Femur (tissue), 1 donor: Measurements from ENCODE around the gene CASP10.
"Not testable (repeated sequence)": the region's sequence is repeated elsewhere in the genome, so short reads cannot be mapped to it uniquely, and the experiment has no call there.

ENCODE experiments used
- DNase-seq: peaks from one replicate; pipeline ENCODE4 v3.0.0-alpha.2; 2017

Gene CASP10

DNA sequence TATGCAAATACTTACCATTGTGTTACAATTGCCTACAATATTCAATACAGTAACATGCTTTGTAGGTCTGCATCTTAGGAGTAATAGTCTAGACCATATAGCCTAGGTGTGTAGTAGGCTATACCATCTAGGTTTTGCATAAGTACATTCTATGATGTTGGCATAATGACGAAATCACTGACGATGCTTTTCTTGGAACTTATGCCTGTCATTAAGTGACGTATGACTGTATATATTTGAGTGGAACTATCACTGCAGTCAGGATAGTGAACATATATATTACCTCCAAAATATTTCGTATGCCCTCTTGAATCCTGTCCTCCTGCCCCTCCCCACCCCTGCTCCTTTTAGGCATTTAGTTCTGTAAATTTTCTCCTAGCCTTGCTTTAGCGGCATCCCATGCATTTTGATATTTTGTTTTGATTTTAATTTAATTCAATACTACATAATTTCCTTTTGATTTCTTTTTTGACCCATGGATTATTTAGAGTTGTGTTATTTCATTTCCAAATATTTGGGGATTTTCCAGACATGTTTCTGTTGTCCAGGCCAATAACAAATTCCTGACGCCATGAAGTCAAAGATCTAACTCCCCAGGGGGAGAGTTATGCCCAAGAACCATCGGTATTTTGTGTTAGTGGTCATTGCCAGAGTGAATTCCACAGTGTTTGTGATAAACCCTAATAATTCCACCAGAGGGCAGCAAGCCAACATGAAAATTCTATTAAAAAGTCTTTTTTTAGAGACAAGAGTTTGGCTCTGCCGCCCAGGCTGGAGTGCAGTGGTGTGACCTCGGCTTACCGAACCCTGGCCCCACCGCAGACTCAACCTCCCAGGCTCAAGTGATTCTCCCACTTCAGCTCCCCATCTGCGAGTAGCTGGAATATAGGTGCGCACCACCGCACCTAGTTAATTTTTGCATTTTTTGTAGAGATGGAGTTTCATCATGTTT lies 53.2 kb downstream of the CASP10 start:
- DNase-seq: peak; percentile 68

DNA sequence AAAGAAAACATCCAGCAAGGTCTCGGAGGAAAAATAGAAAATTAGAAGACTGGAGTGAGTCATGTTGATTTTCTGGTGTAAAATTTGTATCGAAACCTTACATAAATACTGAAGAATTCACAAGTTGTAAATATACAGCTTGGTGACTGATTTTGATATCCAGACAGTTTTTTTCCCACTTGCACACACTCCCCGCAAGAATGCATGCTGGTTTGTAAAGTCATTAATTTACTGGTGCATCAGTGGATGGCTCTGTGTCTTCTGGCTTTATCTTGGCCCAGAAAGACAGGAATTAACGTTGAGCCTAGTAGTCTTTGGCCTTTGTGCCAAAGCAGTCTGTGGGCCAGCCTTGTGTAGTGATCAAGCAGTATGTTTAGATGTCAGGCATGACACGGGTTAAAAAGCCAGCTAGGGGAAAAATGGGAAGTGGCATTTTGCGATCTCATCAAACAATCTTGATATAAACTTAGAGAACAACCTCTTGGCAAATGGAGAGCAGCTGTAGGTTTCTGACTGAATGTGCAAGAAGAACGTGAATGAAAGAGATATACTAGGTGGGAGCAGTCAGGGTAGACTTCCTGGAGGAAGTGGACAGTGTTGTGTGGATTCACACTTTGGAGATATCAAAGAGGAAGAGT lies 54.7 kb downstream of the CASP10 start:
- DNase-seq: no peak

DNA sequence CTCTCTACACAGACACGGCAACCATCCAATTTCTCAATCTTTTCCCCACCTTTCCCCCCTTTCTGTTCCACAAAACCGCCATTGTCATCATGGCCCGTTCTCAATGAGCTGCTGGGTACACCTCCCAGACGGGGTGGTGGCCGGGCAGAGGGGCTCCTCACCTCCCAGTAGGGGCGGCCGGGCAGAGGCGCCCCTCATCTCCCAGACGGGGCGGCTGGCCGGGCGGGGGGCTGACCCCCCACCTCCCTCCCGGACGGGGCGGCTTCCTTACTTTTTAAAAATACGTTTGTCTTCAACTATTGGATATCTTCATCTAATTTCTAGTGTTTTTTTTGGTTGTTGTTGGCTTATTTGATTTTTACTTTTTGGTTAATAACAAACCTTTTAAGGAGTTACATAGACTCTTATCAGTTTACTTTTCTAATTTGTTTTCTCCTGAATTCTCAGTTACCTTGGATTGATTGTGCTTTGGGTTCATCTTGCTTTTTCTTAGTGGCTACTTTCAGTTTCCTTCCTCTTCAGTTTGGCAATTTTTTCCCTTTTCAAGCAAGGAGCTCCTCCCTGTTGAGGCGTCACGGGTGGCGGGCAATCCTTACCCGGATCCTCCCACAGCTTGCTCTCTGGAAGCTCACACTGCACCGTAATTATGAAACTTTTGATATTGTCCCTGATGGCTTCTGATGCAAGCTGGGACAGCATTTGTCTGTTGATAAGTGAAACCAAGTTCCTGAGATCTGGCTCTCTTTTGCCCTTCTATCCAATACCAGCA lies 56.4 kb downstream of the CASP10 start:
- not testable (repeated sequence) for DNase-seq

DNA sequence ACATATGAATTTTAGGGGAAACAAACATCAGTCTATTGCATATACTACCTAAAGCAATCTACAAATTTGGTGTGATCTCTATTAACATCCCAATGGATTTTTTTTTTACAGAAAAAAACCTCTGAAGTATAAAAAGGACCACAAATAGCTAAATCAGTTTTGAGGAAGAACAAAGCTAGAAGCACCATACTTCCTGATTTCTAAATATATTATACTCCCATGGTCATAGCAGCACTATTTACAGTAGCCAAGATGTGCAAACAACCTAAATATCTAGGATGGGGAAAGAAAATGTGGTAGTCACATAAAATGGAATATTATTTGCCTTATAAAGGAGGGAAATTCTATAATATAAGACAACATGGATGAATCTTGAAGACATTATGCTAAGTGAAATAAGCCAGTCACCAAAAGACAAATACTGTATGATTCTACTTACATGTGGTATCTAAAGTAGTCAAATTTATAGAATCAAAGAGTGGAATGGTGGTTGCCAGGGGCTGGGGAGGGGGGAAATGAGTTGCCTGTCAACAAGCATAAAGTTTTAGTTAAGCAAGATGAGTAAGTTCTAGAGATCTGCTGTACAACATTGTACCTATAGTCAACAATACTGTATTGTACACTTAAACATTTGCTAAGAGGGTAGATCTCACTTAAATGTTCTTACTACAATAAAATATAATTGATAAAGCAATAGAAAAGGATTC lies 59.8 kb downstream of the CASP10 start:
- DNase-seq: no peak

DNA sequence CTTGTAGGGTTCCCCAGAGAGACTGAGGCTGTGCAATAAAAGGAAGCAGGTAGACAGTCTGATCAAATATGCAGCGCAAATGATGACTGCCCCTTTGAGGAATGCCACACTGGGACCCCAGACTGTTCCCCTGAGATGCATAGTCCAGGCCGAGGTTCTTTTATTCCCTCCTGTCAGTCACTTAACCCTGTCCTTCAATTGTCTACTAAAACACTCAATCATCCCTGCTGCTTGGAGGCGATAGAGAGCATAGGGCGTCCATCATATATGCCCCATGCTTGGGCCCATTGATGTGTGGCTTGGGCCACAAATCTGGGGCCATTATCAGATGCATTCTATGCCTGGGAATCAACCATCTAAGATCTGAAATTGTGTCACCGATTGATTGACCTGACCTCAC lies 61.9 kb downstream of the CASP10 start:
- DNase-seq: no peak

DNA sequence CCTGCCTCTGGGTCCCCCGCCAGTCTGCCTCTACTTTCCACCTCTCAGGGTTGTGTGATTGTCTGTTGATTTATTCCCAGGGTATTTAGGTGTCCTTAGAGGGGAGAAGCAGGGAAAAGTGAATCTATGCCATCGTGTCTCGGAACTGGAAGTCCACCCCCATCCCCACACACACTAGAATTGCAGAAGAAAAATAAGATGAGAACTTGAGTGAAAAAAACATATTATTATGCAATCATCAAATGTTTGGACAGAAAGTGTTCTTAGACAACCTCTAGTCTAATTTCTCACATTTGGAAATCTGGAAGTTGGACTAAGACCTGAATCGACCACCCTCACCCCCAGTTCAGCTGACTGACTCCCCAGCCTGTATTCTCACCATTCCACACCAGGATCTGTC lies 63.3 kb downstream of the CASP10 start:
- DNase-seq: no peak

DNA sequence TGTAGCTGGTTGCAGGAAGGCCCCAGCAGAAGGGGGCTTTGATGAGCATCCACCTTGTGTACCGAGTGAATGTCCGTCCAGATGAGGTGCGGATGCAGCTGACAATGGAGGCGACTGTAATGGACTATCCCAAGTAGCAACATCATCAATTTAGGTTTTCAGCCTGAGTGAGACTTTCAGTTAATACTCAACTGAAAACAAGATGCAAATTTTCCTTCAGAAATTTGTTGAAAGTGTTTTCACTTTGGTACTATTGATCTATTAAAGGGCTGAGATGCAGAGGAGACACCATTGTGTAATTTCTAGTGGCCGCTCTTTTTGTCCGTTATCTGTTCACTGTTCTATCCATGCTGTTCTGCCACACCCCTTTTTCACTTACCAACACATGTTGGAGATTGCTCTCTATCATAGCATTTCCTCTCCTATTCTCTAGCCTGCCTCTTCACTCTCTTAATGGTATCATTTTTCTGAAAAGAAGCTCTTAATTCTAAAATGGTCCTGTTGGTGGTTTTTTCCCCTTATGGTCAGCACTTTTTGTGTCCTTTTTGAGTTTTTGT lies 65.4 kb downstream of the CASP10 start:
- no peak for DNase-seq

DNA sequence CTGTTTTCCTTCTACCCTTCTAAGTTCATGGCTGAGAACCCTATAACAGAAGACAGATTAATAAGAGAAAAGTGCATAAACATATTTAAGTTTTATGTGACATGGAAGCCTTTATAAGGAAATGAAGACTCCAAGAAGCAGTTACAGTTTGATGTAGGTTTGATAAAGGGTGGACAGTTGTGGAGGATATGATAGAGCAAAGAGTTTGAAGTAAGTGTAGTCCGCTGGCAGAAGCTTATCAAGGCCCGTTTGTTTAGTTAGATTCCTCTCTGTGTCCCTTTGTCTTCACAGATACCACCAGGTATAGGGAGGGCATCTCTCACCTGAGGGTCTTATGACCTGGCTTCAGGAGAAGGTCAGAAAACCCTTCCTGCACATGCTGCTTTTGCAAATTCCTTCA lies 66.9 kb downstream of the CASP10 start:
- no peak for DNase-seq

DNA sequence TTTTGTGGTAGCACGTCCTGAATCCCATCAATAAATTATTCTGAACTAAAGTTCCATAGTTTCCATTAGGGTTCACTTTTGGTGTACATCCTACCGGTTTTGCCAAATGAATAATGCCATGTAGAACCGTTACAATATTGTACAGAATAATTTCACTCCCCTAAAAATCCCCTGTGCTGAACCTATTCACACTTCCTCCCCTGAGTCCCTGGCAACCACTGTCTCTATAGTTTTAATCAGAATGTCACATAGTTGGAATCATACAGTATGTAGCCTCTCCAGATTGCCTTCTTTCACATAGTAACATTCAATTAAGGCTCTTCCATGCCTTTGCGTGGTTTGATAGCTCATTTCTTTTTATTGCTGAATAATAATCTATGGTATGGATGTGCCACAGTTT lies 67.8 kb downstream of the CASP10 start:
- DNase-seq: no peak

DNA sequence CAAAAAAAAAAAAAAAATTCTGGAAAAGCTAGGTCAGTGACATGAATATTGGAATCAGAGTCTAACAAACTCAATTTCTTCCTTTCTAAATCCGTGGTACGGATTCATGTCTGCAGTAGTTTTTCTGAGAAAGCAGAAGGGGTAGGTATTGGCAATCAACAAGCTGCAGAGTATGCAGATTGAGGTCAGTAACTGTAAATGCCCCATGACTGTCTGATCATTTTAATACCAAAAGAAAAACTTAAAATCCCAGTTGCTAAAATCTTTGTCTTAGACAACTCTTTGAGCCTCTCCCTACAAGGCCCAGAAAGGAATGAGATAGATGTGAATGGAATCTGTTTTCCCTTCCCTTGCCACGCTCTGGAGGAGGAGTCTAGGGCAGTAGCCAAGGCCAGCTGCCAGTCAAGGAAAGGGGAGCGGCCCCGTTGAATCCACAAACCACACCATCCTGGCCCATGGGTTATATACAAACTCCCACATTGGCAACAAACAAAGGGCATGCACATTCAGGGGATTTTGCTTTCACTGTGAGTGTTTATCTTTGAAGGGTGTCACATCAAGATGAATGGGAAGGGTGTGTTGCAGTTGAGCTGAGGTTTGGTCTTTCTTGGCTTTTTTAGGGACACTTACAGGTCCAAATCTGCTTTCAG lies 71.3 kb downstream of the CASP10 start:
- DNase-seq: peak; percentile 61

DNA sequence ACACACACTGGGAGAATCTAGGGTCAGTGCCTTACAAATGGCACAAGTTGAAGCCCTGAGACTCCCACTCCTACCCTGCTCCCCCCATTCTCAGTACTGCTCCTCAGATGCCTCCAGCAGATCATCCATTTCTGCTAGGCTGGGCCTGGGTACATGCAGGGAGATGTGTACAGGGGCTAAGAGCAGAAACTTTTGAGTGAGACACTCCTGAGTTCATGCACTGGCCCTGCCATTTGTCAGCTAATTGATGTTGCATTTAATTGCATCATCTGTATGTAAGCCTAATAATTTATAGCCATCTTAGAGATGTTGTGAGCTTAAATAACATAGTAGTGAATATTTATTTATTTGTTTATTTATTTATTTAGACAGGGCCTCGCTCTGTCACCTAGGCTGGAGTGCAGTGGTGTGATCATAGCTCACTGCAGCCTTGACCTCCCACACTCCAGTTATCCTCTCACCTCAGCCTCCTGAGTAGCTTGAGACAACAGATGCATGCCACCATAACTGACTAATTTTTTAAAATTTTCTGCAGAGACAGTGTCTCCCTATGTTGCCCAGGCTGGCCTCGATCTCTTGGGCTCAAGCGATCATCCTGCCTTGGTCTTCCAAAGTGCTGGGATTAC lies 72.6 kb downstream of the CASP10 start:
- no peak for DNase-seq

DNA sequence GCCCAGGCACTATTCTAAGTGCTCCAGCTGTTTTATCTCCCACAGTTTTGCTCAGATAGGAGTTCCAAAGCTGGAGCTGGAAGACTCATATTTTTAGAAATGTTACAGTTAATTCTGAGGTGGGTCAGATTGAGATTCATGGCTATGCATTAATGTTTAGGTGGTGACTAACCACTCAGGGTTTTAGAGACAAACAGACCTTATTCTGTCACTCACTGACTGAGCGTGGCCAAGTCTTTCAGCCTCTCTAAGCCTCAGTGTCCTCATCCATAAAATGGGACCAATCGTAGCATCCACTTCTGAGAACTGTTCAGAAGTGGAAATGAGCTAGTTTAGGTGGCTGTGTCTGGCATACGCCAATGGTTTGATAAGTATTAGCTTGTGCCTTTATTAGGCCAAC lies 73.1 kb downstream of the CASP10 start:
- no peak for DNase-seq

DNA sequence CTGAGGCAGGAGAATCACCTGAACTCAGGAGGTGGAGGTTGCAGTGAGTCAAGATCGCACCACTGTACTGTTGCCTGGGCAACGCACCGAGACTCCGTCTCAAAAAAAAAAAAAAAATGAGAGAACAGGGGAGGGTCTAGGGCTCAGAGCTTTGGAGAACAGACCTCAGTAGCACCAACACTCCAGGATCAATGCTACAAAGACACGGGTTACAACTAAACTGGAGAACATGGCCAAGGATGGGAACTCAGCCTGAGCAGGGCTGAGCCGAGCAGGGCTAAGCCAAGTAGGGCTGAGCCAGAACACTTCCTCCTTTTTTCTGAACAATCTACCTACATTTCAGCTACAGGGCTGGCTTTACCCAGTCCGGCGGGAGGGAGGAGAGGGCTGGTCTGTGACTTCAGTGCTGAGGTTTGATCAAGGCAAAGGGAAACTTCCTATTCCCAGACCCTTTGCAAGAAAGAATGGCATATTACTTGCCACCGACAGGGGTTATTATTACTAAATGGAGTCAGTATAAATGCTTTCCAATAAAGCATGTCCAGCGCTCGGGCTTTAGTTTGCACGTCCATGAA lies 74.5 kb downstream of the CASP10 start:
- DNase-seq: peak; percentile 60

DNA sequence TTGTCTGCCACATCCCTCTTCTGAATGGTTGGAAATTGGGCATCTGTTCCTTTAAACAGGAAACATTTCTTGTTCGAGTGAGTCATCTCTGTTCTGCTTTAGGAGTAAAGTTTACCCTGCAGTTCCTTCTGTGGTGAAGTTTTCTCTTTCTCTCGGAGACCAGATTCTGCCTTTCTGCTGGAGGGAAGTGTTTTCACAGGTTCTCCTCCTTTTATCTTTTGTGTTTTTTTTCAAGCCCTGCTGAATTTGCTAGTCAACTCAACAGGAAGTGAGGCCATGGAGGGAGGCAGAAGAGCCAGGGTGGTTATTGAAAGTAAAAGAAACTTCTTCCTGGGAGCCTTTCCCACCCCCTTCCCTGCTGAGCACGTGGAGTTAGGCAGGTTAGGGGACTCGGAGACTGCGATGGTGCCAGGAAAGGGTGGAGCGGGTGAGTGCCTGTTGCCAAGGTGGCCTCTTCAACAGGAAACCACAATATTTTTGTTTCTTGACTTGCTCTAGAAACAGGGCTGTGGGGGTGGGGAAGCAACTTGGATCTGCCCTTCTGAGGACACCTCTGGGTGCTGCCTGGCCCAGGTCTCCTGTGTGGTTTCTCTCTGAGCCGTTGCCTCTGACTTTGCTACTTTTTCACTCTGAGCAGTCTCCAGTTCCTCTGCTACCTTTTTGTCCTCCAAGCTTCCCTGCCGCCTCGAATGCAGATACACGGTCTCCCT lies 75.2 kb downstream of the CASP10 start:
- DNase-seq: peak; percentile 88

DNA sequence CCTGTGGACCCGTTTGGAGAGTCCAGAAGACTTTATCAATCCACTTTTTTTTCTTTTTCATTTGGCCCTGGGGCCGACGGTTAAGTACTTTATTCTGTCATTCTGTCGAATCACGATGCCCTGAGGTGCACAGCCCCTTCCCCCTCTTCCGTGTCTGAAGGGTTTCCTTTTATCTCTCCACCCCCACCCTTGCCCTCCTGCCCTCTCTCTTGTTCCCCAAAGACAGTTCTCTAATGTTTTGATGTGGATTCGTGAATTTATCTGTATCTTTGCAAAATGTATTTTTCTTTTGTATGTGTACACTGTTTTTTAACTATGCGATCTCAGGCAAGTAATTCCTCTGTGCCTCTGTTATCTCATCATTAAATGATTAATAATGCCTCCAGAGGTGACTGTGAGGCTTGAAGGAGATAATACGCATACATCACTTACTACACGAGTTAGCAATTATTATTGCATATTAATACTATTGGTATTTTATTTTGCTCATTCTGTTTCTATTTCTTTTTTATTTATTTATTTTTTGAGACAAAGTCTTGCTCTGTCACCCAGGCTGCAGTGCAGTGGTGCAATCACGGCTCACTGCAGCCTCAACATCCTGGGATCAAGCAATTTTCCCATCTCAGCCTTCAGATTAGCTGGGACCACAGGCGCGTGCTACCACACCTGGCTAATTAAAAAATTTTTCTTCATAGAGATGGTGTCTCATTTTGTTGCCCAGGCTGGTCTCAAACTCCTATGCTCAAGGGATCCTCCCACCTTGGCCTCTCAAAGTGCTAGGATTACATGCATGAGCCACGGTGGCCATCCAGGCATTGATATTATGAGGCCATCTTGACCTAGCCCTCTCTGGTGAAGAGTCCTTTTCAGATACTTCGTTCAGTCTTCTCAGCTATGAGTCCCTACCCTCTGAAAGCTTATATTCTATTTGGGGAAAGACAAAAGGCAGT lies 76.0 kb downstream of the CASP10 start:
- no peak for DNase-seq

DNA sequence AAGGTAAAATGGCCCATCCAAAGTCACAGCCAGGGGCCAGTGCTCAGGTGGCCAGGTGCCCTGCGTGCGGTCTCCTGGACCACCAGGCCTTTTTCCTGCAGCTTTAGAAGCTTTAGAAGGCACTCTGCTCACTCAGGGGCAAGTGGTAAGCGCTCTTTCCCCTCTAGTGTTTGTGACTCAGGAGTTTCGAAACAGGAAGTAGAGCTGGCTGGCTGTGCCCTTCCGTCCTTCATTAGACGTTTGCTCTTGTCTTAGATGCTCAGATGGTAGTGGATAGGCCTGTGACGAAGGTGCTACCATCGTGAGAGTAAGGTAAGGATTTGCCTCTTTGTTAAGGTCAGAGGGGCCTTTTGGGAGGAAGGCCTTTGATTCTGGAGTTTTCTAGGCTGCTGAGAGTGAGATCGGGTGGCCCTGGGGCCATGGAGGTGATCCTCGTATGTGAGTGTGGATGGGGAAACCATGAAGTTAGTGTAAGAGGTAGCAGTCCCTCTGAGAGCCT lies 77.4 kb downstream of the CASP10 start, which contains the start of gene CASP8:
Gene CASP8 (plus strand): TSS at position 235 of the 499 bp plus-strand sequence. CDS start 5,951 bp downstream, outside the sequence.
- no peak for DNase-seq

DNA sequence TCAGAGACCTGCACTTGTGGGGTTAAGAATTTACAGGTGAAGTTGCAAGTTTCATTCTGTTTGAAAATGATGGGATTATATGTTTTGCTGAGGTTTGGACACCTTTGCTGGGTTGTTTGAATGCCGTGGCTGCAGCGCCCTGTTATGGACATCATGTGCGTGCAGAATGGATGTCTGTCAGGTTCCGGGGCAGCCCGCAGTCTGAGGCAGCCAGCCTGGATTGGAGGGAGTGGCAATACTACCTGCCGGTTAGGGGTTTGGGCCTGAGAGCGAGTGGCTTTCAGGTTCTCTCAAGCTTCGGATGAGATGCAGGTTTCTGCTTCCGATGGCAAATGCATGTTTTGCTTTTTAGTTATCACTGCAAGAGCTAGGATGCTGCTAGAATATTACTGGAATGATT lies 78.5 kb downstream of the CASP10 start:
- no peak for DNase-seq

DNA sequence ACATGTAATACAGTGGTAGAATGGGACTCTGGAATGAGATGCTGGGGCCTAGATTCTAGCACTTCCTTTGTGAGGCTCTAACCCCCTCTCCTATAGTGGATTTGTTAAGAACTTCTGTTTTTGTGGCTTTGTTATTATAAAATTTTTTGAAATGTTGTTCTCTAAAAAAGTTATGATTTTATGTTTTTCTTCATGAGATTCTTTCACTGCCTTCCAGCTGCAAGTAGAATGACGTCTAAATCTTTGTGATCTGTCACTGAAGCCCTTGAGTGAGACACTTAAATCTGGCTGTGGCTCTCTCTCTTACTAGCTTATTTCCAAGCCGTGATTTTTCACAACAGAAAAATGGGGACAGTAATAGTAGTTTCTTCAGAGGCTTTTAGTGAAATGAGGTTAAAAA lies 79.0 kb downstream of the CASP10 start:
- DNase-seq: no peak

DNA sequence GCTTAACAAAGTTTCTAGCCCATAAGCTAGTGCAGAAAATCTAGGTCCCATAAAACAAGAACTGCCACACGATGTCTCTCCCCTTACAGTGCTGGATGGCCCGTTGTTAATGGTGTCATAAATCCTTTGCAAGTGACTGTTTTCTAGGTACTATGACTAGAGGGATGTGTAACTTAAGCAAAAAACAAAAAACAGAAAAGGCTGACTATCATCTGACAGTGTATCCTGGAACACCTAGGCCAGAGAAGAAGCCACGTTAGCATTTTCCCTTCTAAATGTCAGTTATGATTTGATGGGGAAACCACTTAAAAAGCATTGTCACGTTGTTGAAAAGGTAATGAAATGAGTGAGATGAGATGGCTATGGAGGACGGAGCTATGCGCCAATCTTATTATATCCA lies 79.8 kb downstream of the CASP10 start:
- DNase-seq: no peak
